Midbrain (tissue), 1 donor: Measurements from ENCODE around the gene PPIF.

Experiments used
- DNase-seq: peaks from one replicate; lab custom pipeline; 2025; lab: John Stamatoyannopoulos, UW

PPIF gene

GRCh38 chr10:79387466-79387973 is 40.3 kb downstream of the PPIF start:
- DNase-seq: no peak

GRCh38 chr10:79387974-79388850 is 40.9 kb downstream of the PPIF start:
- DNase-seq: no peak

DNA sequence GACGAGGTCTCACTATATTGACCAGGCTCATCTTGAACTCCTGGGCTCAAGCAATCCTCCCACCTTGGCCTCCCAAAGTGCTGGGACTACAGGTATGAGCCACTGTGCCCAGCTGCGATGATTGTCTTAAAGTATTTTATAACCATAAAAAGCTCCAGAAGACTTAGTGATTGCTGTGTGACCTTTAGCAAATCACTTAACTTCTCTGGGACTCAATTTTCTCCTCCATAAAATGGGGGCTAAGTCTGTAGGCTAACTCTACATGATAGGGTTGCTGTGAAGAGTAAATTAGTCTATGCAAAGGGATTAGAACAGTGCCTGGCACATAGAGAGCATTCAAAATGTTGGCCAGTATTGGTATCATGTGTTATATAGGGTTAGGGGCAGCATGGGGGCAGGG is 42.8 kb downstream of the PPIF start:
- no peak for DNase-seq

DNA sequence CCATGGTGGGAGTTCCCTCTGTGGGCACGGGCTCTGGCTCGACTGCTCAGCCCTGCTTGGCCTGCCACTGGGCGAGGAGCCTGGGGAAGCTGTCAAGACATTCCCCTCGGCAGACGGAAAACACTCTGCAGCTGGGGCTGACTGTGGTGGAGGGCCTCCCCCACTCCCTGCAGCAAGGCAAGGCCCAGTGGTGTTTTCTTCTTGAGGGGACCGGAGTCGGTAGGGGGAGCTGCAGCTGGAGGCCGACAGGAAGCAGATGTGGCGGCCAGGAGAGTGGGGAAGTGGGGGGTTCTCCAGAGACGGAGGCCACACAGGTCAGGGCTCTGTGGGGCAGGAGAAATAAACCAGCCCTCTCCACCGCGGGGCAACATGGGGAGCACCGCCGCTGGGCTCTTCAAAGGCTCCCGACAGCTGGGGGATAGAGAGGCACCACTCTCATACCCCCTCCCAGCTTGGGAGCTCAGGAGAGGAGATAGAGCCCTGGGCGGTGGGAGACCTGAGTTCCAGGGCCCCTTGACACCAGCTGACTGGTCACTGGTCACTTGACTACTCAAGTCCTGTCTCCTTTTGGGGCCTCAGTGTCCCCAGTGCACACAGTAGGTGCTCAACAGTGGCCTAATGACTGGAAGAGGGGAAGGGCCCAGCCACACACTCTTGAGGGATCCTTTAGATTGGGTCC is 43.4 kb downstream of the PPIF start:
- DNase-seq: no peak

GRCh38 chr10:79391231-79392019 is 44.2 kb downstream of the PPIF start:
- DNase-seq: no peak

DNA sequence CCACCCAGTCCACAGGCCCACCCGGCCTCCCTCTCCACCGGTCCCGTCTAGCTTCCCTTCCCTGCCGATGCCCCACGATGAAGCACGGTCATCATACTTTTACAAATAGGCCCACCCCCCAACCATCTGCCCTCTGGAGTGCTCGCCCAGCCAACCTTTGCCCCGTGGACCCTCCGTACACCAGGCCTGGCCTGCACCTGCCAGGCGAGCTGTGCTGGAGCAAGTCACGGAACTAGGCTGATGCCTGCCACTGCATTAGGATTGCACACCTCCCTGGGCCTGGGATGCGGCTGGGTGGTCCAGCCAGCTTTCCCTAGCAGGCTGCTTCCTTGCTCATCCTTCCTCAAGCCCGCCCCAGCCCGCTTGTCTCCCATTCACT is 44.7 kb downstream of the PPIF start:
- DNase-seq: no peak

GRCh38 chr10:79392506-79393176 is 45.4 kb downstream of the PPIF start:
- no peak for DNase-seq

DNA sequence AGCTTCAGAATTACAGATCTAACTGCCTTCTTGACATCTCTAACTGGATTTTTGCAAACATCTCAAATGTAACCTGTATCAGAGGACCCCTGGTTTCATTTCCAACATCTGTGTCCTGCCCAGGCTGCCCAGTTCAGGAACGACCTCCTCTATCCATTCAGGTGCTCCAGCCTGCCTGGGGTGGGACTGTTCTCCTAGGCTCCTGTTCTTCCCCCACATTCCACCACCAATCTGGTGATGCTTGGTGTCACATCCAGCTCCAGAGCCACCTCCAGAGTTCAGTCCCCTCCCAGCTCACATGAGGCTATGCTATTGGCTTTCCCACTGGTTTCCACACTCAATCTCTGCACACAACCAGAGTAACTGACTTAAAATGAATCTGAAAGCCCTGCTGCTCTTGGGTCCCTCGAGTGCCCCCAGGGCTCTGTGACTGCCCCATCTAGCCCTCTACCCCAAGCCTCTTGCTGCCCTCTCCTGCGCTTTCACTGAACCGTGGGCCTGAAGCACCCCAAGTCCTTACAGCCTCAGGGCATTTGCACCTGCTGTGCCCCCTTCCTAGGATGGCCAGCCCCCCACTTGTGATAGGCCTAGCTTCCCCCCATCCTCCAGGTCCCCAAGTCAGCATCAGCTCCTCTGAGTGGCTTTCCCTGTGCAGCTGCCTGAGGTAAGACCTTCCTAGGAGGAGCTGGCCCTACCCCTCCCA is 46.1 kb downstream of the PPIF start:
- DNase-seq: no peak

DNA sequence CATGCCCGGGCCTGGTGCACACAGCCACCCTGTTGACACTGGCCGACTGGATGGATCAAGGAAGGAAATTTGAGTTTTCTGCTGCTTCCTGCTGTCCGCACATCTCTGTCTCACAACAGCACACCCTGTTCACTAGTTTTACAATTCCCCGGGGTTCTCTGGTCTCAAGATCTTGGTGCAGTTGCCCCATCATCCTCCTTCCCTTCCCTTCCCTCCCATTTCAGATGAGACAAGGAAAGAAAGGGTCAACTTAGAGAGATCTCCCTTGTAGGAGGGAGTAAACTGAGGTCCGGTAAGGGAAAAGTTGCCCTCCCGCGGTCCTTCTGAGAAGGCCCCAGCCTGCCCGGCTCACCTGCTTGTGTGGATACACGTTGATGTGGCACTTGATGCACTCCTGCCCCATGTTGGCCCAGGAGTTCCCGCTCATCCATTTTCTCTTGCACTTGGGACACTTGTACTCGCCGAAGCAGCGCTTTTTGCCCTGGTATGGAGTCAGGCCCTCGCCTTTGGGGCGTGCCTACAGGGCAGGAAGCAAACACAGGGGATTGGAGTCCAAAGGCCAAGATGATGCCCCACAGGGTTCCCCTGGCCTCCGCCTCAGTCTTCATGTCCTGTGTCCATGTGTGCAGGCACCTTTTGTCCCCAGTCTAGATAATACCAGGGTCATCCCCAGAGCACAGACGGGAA is 46.8 kb downstream of the PPIF start:
- DNase-seq: no peak

DNA sequence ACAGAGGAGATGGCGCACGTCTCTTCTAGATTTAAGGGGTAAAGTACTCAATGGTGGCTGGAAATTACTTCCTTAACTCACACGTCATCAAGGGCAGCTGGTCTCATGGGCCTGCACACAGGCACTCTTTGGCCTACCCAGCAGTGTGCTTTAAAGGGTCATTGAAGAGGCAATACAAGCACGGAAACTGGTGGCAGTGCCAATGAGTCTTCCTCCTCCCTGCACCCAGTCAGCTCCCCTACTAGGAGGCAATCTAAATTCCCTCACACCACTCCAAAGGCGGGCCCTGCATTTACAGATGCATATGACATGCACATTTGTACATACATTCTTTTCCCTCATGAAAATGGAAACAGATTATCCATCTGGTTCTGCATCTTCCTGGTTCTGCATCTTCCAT is 47.4 kb downstream of the PPIF start:
- no peak for DNase-seq

DNA sequence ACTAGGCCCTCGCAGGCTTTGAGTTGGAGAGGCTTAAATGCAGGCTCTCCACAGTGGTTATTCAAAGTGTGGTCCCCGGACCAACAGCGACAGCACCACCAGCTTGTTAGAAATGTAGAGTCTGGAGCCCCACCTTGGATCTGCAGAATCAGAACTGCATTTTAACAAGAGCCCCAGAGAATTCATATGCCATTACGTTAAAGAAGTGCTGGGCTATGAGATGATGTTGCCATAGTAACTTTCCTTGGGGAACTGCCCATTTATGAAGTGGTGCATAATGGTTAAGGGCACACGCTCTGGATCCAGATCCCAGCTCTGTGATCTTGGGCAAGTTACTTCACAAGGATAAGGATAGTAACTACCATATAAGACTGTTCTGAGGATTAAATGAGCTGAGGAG is 49.3 kb downstream of the PPIF start:
- no peak for DNase-seq

DNA sequence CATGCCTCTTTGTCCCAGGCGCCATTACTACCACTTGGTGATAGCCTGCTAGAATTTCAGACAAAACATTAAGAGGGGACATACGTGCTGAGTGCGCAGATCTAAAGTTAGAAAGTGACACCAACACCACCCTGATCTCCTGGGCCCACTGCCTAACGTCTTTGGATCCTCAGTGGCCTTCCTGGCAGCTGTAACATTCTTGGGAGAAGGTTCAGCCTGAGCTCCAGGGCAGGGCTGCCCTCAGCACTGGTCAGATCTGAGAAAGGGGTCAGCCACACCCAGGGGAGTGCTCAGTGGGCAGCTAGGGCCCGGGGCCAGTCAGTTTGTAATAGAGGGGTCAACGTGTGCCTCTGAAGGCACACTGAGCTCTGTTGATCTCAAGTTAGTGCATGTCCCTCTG is 49.8 kb downstream of the PPIF start:
- no peak for DNase-seq

GRCh38 chr10:79397575-79398303 is 50.5 kb downstream of the PPIF start:
- no peak for DNase-seq

DNA sequence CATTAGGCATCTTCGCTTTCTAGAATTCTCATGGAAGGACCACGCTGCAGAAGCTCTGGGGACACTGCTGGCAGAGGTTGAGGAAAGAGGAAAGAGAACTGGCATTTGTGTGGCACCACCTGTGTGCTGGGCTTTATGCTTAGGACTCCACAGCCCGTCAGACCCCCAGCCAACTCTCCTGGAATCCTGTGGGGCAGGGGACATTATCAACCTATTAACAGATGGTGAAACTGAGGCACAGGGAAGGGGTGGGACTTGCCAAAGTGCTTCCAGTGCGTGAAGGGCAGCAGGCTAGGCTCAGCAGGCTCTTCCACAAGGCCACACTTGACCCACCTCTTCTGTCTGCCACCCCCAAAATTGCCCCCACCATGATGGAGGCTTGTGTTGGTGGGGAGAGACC is 51.4 kb downstream of the PPIF start:
- DNase-seq: no peak

DNA sequence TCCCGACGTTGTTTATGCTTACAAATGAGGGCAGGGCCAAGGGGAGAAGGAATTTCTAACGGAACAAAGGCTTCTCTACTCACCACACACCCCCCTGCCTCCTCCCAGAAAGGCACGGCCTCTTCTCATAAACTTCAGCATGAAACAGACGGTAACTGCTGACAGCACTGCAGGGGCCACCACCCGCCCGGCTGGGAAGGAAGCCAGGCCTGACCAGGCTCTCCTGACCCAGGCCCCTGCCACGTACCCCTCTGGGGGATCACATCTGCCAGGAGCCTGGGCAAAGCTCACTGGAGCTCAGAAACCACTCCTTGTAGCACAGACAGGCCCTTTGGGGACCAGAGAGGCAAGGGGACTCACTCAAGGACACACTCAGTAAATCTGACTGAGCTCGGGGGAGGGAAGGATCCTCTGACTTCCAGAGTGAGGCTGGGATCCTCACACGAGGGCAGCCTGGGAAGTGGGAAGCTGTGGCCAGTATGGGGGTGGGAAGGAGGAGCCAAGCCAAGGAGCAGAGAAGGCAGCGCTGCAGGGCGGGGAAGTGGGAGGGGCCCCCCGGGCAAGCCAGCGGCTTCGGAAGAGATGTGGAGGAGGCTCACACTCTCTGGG is 52.1 kb downstream of the PPIF start:
- peak; percentile 75 for DNase-seq

DNA sequence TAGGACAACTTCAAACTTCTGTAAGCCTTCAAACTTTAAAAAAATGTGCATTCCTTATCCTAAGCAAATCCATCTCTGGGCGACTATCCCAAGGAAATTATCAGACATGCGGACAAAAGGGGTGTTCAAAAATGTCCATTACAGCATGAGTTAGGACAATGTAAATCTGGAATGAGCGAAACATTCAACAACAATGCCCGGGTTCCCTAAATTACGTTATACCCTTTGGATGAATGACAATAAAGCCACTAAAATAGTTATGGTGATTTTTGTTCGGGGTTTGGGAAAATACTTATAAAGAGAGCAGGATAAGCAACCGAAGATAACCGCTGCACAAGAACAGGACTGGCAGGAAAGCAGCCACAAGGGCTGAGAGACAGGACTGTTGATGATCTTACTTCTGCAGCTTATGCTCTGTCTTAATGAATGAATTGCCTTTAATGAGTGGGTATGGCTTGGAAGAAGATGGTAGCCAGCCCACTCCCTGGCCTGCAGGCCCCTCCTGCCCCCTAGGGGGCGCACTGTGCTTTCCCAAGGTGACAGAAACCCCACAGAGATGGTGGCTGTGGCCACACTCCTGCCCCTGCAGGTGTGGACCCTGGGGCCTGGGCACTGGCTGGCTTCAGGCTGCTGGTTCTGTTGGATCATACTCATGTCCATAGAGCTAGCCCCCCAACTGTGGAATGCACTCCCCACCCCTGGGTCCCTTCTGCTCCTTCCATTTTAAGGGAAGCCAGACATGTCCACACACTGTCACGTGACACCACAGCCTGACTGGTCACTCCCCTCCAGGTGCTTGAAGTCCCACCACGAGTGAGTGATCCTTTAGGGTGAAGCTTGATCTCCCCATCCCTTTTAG is 53.1 kb downstream of the PPIF start:
- peak; percentile 52 for DNase-seq

DNA sequence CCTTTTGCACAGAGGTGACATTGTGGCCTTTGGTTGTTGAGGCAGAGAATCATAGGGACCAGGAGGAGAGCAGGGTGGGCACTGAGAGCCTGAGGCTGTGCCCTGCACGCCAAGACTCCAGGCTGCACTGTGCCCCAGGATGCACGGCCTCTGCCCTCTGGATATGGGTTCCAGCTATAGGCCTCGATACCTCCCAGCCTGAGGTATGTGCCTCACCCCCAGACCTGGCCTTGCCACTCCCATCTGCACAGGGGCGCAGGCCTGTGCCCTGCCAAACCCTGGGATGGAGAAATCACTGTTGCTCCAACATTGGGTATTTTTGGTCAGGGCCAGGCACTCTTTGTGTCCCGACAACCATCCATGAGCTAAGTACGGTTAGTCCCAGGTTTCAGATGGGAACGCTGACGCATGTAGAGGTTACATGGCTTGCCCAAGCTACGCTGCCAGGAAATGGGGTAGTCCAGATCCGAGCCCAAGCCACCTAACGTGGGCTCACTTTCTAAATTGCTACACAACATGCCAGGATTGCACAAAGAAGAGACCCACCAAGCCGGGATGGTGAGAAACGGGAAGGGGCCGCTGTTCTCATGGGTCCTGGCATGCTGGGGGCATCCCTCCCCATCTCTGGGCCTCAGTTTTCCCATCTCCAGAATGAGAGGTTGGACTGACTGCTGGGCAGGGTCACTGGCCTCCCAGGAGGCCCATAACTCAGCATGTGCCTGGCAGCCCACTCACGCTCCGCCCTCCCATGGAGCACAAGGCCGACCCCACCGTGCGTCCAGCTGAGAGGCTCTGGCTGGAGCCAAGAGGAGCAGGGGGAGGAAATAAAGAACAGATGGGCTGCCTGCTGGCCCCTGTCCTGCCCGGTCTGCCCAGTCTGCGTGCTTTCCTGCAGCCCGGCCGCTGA is 54.0 kb downstream of the PPIF start:
- DNase-seq: peak; percentile 45

- no peak for DNase-seq
Observed at GRCh38 chr10:79402625-79402946, 55.3 kb downstream of the PPIF start.
